GM04503 (cell line): ENCODE data around the gene TMC8.
"Not testable (repeated sequence)": the region's sequence is repeated elsewhere in the genome, so short reads cannot be mapped to it uniquely, and the experiment has no call there.

ENCODE experiments used
- DNase-seq: peaks from one replicate; pipeline ENCODE4 v3.0.0-alpha.2; 2012; ENCODE audit warnings: low read depth

The TMC8 gene

GRCh38 chr17:78159575-78160158, 29.1 kb downstream of the TMC8 start:
- DNase-seq, result no peak

- DNase-seq, result no peak
Observed at GRCh38 chr17:78163881-78164747, 33.5 kb downstream of the TMC8 start.

GRCh38 chr17:78164748-78165607, 34.4 kb downstream of the TMC8 start:
- DNase-seq, result no peak

GRCh38 chr17:78166416-78166815, 35.8 kb downstream of the TMC8 start:
- DNase-seq, result no peak

GRCh38 chr17:78168242-78168902, 37.8 kb downstream of the TMC8 start, which contains the start of gene SYNGR2:
TSS of gene SYNGR2 (plus strand) at chr17:78168581. CDS start at chr17:78168617, 36 bp downstream.
- no peak for DNase-seq

GRCh38 chr17:78168903-78169793, 38.6 kb downstream of the TMC8 start:
- DNase-seq, result no peak

- no peak for DNase-seq
Observed at GRCh38 chr17:78170692-78171590, 40.4 kb downstream of the TMC8 start.

- not testable (repeated sequence) for DNase-seq
Observed at GRCh38 chr17:78171591-78172248, 41.1 kb downstream of the TMC8 start.

GRCh38 chr17:78172249-78173051, 41.9 kb downstream of the TMC8 start:
- DNase-seq, result no peak

- no peak for DNase-seq
Observed at GRCh38 chr17:78173097-78173715, 42.6 kb downstream of the TMC8 start.

GRCh38 chr17:78174346-78174869, 43.8 kb downstream of the TMC8 start:
- no peak for DNase-seq

- DNase-seq, result no peak
Observed at GRCh38 chr17:78174870-78175642, 44.5 kb downstream of the TMC8 start.

GRCh38 chr17:78175643-78175981, 45.0 kb downstream of the TMC8 start:
- no peak for DNase-seq

- DNase-seq, result no peak
Observed at GRCh38 chr17:78176548-78177025, 46.0 kb downstream of the TMC8 start.

- DNase-seq, result no peak
Observed at GRCh38 chr17:78179372-78179771, 48.8 kb downstream of the TMC8 start.

- DNase-seq, result no peak
Observed at GRCh38 chr17:78180083-78180482, 49.5 kb downstream of the TMC8 start.

- no peak for DNase-seq
Observed at GRCh38 chr17:78180508-78180907, 49.9 kb downstream of the TMC8 start.
